Femur (tissue), 1 donor: Measurements from ENCODE around the gene PLXDC2.

ENCODE experiments used
- DNase-seq: peaks from one replicate; pipeline ENCODE4 v3.0.0-alpha.2; 2017

The PLXDC2 gene

DNA sequence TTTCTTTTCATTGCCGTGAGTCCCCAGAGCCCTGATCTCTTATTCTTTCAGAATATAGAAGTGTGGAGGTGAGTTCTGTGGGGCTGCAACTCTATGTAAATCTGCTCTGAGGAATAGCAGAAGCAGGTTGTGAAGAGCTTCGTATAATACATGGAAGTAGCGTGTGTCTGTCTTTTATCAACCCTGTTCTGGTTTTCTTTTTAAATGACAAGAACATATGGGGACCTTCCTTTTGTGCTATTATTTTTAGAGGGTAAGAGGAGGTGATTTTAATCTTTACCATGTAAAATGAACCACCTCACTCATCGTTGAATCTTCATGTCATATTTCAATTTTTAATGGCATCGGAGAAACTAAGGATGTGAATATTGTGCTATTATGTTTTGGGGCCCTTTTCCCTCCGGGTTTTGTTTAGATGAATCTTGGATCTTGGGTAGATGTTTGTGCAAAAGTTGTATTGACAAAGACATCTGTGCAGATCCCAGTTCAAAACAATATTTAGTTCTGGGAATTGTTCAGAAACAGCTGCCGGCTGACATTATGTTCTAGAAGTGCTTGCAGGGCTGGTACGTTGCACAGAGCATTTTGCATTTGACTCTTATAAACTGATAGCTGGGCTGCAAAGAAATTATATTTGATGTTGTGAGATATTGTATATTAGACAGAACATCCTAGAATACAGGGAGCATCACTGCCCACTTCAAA lies 46.7 kb downstream of the PLXDC2 start:
- no peak for DNase-seq

DNA sequence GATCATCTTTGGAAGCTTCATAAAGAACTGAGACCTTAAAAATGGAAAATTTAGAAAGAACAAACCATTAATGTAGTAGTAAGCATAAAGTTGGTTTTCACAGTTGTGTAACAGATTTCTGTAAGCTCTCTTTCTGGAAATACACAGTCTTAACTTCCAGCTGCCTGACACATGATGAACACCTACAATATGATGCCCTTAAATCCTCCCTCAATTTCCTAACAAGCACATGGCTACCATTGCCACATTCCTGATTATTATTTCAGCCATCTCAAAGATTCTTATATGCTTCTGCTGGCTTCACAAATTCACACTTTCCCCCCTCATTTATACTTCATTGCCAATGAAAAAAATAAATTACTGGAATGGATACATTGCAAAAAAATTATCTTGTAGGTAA lies 49.4 kb downstream of the PLXDC2 start:
- DNase-seq = no peak

- no peak for DNase-seq
Measured at GRCh38 chr10:19869370-19869769, 53.1 kb downstream of the PLXDC2 start.

GRCh38 chr10:19872504-19873271 lies 56.5 kb downstream of the PLXDC2 start:
- DNase-seq = no peak

GRCh38 chr10:19874190-19874589 lies 58.0 kb downstream of the PLXDC2 start:
- no peak for DNase-seq

GRCh38 chr10:19874791-19875190 lies 58.6 kb downstream of the PLXDC2 start:
- DNase-seq = no peak

DNA sequence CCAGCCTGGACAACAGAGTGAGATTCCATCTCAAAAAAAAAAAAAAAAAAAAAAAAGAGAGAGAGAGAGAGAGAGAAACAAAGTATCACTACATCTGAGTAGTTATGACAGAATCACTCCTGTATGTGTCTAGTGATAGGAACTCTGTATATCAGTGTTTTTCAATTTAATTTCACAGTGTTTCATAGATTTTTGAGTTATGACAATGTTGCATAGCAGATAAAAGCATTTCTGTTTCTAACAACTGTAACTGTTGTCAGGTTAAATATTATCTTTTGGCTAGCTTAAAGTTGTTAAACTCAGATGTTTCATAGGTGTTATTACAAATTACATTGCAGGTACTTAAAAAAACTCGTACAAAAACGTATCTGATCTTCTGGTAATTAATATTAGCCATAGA lies 60.3 kb downstream of the PLXDC2 start:
- no peak for DNase-seq

GRCh38 chr10:19877466-19878255 lies 61.4 kb downstream of the PLXDC2 start:
- DNase-seq = no peak

GRCh38 chr10:19882621-19883020 lies 66.4 kb downstream of the PLXDC2 start:
- no peak for DNase-seq

DNA sequence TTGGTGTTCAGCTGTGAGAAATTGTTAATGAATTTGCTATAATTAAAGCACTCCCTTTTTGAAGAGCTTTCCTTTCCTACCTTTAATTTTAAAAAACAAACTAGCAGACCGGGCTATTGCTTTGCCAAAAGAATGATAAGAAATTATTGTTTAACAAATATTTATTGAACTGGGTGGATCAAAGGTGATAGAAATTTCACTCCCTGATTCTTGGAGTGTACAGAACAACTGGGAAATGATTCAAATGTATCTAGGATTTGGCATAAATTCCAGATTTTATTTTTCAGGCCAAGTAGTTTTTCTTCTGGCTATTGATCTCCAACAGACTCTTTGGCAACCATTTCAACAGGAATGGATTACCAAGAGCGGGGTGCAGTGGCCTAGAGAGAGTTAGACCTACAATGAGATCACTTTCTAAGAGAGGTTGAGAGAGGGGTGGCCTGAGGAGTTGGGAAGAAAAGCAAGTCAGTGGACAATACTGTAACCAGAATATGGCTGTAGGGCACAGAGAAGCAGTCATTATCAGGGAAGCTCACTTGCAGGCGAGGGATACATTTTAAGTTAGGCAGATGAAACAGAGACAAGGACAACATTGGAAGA lies 71.9 kb downstream of the PLXDC2 start:
- DNase-seq = no peak

- DNase-seq = no peak
Measured at GRCh38 chr10:19889256-19889655, 73.0 kb downstream of the PLXDC2 start.

DNA sequence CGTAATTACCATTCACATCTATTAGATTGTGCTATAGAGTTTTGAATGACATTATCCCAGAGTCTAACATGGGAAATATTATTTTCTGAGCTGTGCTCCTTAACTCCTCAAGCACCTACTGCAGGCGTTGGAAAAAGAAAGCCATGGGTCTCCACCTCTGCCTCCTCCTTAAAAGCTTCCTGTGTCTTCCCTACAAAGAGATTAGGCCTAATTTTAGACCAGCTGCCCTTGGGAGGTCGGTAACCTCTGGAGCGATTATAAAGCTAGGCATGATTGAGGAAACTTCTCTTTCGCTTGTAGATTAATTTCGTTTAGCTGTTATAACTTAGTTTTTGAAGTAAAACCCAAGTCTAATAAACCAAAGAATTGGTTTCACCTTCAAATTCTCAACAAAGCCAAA lies 75.2 kb downstream of the PLXDC2 start:
- DNase-seq = no peak

DNA sequence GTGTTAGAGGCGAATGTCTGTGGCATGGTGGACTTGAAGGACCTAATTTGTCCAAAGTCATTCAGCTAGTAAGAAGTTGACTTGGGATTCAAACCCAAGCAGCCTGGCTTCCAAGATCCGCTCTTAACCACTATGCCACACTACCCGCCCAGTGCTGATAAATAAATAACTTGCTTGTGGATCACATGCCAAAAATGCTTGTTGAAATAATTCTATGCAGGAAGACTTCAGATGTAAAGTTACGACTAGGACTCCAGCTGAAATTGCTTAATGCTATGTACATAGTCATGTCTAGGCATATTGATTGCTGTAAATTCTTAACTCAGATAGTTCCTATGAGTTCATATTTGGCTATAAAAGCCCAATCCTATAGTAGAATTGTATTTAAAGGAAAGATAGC lies 76.0 kb downstream of the PLXDC2 start:
- DNase-seq = no peak

GRCh38 chr10:19892677-19893076 lies 76.4 kb downstream of the PLXDC2 start:
- no peak for DNase-seq

DNA sequence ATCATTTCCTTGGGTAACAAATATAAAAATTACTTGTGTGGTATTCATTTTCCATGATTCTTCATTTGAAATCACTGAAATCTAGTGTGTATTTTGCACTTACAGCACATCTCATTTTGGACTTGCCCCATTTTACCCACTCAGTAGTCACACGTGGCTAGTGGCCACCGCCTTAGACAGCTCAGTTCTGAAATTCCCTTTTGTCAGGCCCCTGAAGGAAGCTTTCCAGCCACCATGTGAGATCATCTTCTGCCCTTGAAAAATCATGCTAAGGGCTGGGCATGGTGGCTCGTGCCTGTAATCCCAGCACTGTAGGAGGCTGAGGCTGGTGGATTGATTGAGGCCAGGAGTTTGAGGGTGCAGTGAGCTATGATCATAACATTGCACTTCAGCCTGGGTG lies 79.3 kb downstream of the PLXDC2 start:
- DNase-seq = no peak

DNA sequence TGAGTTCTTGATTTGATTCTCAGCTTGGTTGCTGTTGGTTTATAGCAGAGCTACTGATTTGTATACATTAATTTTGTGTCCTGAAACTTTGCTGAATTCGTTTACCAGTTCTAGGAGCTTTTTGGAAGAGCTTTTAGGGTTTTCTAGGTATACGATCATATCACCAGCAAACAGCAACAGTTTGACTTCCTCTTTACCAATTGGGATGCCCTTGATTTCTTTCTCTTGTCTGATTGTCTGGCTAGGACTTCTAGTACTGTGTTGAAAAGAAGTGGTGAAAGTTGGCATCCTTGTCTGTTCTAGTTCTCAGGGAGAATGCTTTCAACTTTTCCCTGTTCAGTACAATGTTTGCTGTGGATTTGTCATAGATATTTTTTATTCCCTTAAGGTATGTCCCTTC lies 86.2 kb downstream of the PLXDC2 start:
- no peak for DNase-seq

- no peak for DNase-seq
Measured at GRCh38 chr10:19904202-19904661, 88.0 kb downstream of the PLXDC2 start.

DNA sequence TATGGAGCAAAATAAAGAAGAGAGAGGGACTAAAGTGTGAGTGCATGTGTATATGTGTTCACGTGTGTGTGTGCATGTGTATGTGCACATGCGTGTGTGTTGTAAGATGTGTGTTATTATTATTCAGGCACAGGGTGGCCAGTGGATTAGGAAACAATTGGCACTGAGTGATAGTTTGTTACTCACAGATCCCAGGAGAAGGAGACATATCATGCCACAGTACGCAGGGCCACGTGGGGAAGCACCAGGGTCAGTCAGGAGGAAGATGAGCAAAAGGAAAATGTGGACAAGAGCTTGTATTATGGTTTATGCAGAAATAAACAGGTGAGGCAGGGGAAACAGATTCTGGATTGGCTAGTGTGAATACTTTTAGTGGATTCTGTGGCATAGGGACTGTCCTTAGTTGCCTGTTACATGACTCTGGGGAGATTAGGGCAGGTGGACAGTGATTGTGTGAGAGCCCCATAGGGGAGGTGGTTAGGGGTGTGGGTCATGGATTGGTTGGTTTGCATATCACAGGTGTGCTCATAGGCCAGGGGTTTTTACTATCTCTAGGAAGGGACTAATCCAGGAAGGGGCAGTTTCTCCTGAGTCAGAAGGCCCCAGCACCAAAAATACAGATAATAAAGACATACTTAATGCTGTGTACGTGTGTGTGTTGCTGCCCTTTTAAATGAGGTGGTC lies 90.0 kb downstream of the PLXDC2 start:
- no peak for DNase-seq

DNA sequence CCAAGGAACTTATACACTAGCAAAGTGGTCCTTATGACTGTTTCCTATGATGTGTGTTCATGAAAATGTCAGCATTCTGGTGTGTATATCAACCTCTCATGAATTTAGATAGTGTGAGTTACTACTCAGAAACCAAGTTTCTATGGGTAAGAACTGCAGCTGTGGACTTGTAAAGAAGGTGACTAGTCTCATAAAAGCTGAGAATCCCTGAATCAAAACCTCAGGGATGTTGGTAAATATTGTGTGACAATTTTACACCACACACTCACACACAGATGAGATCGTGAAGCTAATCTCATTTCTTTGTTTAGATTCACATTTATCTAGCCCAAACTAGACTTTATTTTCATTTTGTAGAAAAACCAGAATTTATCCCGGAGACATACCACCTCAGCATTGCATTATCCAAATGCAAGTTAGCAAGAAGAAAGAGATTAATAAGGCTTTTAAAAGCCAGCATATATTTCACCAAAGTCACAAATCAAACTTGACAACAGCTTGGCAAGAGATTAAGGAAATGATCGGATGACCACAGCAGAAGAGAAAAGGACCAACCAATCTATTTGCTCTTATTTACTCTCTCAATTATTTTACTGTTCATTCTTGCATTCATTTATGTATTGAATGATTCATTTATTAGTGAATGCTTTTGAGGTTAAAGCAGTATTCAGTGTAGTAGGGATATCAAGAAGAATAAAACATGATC lies 92.9 kb downstream of the PLXDC2 start:
- no peak for DNase-seq

DNA sequence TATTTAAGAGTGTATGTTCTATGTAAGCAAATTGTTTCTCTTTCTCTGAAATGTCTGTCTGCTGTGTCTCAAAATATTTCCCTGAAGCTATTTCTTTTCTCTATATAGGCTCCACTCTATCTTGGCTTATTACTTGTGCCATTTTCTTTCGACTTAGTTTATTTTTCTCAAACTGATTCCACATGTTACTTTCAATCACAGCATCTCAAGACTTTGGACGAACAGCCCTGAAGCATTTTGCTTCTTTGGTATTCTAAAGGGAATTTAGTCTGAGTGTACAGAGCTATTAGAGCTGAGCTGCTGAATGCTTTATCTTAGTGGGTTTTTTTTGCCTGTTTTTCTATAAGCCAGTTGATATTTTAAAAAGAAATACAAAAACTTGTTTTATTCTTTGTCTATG lies 95.7 kb downstream of the PLXDC2 start:
- DNase-seq = no peak

GRCh38 chr10:19913987-19914386 lies 97.8 kb downstream of the PLXDC2 start:
- no peak for DNase-seq

DNA sequence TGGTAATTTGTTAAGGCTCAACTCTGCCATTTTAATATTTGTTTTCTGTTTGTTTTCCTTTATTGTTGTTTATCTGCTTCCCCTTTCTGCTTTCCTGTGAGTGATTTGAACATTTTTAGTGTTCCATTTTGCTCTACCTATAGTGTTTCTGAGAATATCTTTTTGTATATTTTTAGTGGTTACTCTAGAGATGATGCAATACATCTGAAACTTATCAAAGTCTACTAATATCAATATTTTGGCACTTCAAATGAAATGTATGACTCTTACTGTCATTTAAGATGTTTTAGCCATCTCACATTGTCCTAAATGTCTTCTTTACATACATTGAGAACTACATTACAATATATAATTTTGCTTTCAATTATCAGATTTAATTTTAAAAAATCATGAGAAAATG lies 98.9 kb downstream of the PLXDC2 start:
- no peak for DNase-seq
